ENCODE measurements around the gene ISCU. TPM values are rescaled to one million over a fixed set of nuclear protein-coding genes. Genes with fewer than 3 reads are reported as not detected.
"Not testable (repeated sequence)": the region's sequence is repeated elsewhere in the genome, so short reads cannot be mapped to it uniquely, and the experiment has no call there.

The ISCU gene
- total RNA-seq, 1 donor from 2014 or later = 63.5 TPM

DNA sequence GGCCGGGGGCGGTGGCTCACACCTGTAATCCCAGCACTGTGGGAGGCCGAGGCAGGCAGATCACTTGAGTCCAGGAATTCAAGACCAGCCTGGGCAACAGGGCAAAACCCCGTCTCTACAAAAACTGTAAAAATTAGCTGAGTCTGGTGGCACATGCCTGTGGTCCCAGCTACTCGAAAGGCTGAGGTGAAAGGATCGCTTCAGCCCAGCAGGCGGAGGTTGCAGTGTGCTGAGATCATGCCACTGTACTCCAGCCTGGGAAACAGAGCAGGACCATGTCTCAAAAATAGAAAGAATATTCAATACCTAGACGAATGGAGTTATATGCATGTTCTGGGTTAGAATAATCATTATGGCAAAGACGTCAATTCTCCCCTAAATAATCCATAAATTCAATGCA is 7.0 kb upstream of the ISCU start:
- H3K27ac Mint-ChIP-seq; intact Hi-C loops (cut with micrococcal nuclease); H3K4me3 Mint-ChIP-seq (ENCODE audit: low read depth); H3K27me3 Mint-ChIP-seq (ENCODE audit: low read depth); DNase-seq (ENCODE audit: low spot score); H3K9me3 Mint-ChIP-seq: not testable (repeated sequence)
- Mint-ChIP-seq H3K4me1 (ENCODE audit: low read depth) (peaks cover 53% of the 10 kb centered on the region), H3K36me3 (ENCODE audit: low read depth) (peaks cover 52% of the 10 kb centered on the region)

DNA sequence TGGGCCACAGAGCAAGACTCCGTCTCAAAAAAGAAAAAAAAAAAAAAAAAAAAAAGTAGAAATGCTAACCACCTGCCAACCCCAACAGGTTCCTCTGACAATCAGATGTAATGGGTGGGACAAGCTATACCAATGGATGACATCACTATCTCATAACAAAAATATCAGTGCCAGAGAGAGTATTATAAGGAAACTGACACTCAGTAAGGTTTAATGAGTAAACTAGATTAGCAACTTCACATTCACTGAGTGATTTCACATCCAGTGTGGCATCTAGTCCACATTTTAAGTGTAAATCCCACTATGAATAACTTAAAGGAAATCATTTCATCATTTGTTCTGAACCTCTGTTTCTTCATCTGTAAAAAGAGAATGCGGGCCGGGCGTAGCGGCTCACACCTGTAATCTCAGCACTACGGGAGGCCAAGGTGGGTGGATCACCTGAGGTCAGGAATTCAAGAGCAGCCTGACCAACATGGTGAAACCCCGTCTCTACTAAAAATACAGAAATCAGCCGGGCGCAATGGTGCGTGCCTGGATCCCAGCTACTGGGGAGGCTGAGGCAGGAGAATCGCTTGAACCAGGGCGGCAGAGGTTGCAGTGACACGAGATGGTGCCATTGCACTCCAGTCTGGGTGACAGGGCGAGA is 3.3 kb upstream of the ISCU start:
- peaks cover 48% of the 10 kb centered on the region for H3K36me3 Mint-ChIP-seq (ENCODE audit: low read depth)
- peak overlapping the region; percentile 100 for H3K4me3 Mint-ChIP-seq (ENCODE audit: low read depth)
- intact Hi-C loops (cut with micrococcal nuclease) = no loop called here
- peak; percentile 7 for DNase-seq (ENCODE audit: low spot score)
- H3K4me1 Mint-ChIP-seq (ENCODE audit: low read depth) = peaks cover 31% of the 10 kb centered on the region
- H3K9me3 Mint-ChIP-seq = no peaks in the 10 kb centered on the region
- H3K27ac Mint-ChIP-seq = peak overlapping the region; percentile 51
- H3K27me3 Mint-ChIP-seq (ENCODE audit: low read depth) = no peaks in the 10 kb centered on the region

DNA sequence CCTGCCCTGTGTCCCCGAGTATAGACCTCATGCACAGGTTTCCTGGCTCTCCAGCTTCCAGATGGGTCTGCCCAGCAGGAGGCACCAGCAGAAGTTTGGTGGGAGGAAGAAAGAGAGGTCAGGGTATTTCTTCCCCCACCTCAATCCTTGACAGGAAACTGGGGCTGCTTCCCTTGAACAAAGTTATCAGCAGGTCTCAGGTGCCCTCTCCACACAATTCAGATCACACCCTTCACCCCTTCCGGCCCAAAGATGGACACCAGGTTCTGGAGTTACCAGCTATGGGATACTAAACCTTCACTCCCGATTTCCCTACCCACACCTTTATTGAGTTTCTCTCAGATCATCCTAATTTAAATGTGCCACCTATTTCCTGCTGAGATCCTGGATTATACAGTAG is 2.6 kb upstream of the ISCU start:
- no peaks in the 10 kb centered on the region for H3K27me3 Mint-ChIP-seq (ENCODE audit: low read depth)
- peaks cover 29% of the 10 kb centered on the region for H3K4me1 Mint-ChIP-seq (ENCODE audit: low read depth)
- intact Hi-C loops (cut with micrococcal nuclease) = loop anchor here (5.0 kb wide), 1 partner anchor 493 kb away; the partner anchor contains the start of gene USP30
- peak overlapping the region; percentile 100 for H3K4me3 Mint-ChIP-seq (ENCODE audit: low read depth)
- H3K27ac Mint-ChIP-seq = peak overlapping the region; percentile 100
- peaks cover 52% of the 10 kb centered on the region for H3K36me3 Mint-ChIP-seq (ENCODE audit: low read depth)
- DNase-seq (ENCODE audit: low spot score) = peak; percentile 8
- H3K9me3 Mint-ChIP-seq = no peaks in the 10 kb centered on the region

DNA sequence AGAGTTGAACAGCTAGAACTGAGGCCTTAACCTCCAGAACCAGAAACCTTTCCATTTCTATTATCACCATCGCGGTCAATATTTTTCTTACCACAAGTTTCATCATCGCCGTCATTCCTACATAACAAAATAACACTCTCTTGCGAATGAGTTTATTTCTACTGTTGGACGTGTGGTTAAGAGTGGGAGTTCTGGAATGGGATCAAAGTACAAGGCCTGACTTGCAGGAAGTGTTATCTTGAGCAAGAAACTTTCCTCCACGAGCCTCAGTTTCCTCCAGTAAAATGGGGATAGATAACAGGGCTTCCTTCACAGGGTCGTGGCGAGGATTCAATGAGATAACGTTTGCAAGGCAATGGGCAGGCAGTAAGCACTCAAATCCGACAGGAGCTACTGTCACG is 2.1 kb upstream of the ISCU start:
- Mint-ChIP-seq H3K27me3 (ENCODE audit: low read depth) (no peaks in the 10 kb centered on the region), H3K36me3 (ENCODE audit: low read depth) (peaks cover 53% of the 10 kb centered on the region)

DNA sequence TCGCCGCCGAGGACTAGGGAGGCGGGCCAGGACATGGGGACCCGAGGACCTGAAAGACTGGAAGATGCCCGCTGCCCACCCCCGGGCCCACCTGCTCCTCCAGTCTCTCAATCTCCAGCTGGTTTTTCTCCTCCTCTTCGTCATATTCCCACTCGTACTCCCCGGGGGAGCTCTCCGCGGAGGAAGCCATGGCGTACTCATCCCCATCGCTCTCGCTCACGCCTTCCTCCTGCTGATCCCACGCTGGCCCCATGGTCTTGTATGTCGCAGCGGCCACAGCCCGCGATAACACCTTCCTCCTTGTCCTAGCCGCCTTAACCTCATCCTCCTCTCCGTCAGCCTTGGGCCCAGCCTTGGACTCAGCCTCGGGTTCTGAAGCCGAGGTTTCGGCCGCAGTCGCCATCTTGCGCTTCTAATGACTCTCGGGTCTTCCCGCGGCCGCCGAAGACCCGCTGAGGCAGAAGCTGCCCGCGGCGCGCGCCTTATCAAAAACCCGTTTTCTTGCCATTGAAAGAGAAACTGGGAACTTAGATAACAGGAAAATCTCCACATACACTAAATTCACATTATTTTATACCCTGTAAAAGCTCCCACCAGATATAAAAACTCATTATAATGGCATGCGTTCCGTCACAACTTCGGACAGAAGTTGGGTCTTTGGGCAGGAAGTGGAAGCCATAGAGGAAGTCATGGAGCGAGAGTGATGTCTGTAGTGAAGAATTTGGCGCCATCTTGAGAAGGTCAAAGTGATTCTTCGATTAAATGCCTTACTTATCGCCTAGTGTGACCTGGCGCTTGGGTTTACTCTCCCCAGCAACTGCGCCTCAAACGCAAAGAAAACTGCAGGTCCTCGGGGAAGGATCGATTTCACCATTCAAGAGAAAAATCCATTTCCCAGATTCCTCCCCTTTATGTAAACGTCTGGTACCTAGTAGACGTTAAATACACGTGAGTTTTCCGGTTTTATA is 1.4 kb upstream of the ISCU start, which contains the start of gene SART3:
SART3 (minus strand) TSS at position 422 of the 968 bp plus-strand sequence; CDS start at position 403, 19 bp downstream.
- H3K27me3 Mint-ChIP-seq (ENCODE audit: low read depth) = no peaks in the 10 kb centered on the region
- intact Hi-C loops (cut with micrococcal nuclease) = loop anchor here (1.0 to 5.0 kb wide), 2 partner anchors 46 to 491 kb away; partner anchors contain the start of genes FICD and USP30

More for the DNA sequence above, 2.1 kb upstream of the ISCU start:
- Mint-ChIP-seq H3K4me3 (ENCODE audit: low read depth) (peak overlapping the region; percentile 100), H3K4me1 (ENCODE audit: low read depth) (peaks cover 27% of the 10 kb centered on the region), H3K9me3 (no peaks in the 10 kb centered on the region), H3K27ac (peak overlapping the region; percentile 100)
- intact Hi-C loops (cut with micrococcal nuclease) = loop anchor here (5.0 kb wide), 1 partner anchor 492 kb away; the partner anchor contains the start of gene USP30
- no peak for DNase-seq (ENCODE audit: low spot score)

DNA sequence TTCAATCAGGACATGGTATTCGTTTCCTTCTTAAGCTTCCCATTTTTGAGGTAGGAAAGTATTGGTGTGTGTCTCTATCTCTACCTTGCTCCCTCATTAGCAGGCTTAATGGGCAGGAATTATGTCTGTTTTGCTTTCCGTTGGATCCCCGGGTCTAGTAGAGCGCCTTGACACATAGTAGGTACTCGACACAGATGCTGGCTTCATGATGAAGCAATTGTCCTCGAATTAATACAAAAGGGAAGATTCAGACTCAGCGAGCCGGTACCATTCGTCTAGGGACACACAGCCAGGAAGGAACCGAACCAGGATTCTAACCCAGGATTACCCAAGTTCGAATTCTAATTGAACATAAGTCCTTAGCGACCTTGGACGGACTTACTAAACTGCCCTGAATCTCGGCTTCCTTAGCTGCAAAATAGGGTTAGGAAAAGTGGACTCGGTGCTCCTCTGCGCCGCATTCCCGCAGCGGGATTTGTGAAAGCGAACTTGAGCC is 496 bp upstream of the ISCU start:
- Mint-ChIP-seq H3K4me3 (ENCODE audit: low read depth) (peak overlapping the region; percentile 100), H3K27me3 (ENCODE audit: low read depth) (no peaks in the 10 kb centered on the region), H3K36me3 (ENCODE audit: low read depth) (peaks cover 56% of the 10 kb centered on the region), H3K9me3 (no peaks in the 10 kb centered on the region), H3K27ac (peak overlapping the region; percentile 100), H3K4me1 (ENCODE audit: low read depth) (peaks cover 26% of the 10 kb centered on the region)
- no peak for DNase-seq (ENCODE audit: low spot score)
- intact Hi-C loops (cut with micrococcal nuclease) = loop anchor here (1.0 to 5.0 kb wide), 5 partner anchors 47 to 490 kb away; partner anchors contain the start of genes CORO1C, FICD, SSH1 and USP30

More for the DNA sequence above, 1.4 kb upstream of the ISCU start, which contains the start of gene SART3:
- peak; percentile 79 for DNase-seq (ENCODE audit: low spot score)
- Mint-ChIP-seq H3K4me1 (ENCODE audit: low read depth) (peaks cover 28% of the 10 kb centered on the region), H3K4me3 (ENCODE audit: low read depth) (peak within 1 kb of the TSS; percentile 100), H3K36me3 (ENCODE audit: low read depth) (peaks cover 56% of the 10 kb centered on the region), H3K9me3 (no peaks in the 10 kb centered on the region), H3K27ac (peak within 1 kb of the TSS; percentile 100)

DNA sequence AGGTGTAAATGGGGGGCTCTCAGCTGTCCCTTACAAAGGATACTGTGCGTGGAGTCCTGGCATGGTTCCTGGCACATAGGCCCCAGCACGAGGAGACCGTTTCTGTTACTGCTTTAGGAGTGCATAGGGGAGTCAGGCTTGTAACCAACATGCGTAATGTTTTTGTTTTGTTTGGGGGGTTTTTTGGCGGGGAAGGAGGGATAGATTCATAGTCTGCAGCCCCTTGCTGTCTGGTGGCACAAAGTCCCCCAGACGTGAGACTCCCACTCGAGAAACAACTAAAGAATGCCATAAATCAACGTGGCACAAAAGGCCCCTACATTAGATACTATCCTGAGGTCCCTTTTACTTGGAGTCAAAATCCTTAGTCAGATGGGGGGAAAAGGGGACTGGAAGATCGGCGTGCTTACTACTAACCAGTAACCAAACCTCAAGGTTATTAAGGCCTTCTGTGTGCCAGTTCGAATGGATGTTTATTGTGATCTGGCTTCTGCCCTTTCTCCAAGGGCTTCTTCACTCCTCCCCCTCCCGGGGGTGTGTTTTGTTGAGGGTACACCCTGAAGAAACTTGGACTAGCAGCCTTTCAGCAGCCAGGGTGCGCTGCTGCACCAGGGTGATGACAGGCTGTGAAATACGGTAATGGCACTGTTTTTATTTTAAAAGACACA is 874 bp downstream of the ISCU start:
- H3K36me3 Mint-ChIP-seq (ENCODE audit: low read depth) = peaks cover 59% of the 10 kb centered on the region
- intact Hi-C loops (cut with micrococcal nuclease) = loop anchor here (1.0 to 5.0 kb wide), 10 partner anchors 55 to 530 kb away; partner anchors contain the start of genes ALKBH2, CORO1C, SSH1 and USP30
- H3K4me3 Mint-ChIP-seq (ENCODE audit: low read depth) = peak overlapping the region; percentile 100
- peak; percentile 81 for DNase-seq (ENCODE audit: low spot score)
- no peaks in the 10 kb centered on the region for H3K9me3 Mint-ChIP-seq
- H3K27me3 Mint-ChIP-seq (ENCODE audit: low read depth) = no peaks in the 10 kb centered on the region
- H3K4me1 Mint-ChIP-seq (ENCODE audit: low read depth) = peaks cover 26% of the 10 kb centered on the region
- peak overlapping the region; percentile 87 for H3K27ac Mint-ChIP-seq

DNA sequence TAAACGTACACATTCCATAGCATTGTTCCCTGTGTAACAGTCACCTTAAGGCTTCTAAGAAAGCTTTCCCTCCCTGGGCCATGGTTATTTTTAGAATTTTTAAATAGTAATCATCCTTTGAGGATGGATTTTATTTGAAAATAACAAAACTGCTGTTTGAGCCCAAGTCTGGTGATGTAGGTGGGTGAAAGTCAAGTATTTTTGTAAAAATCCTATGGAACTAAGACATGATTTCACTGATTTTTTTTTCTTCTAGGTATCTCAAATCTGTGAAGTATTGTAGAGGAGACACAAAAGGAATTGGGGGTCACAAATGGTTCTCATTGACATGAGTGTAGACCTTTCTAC is 1.4 kb downstream of the ISCU start:
- H3K4me3 Mint-ChIP-seq (ENCODE audit: low read depth) = no peak overlapping the region
- H3K9me3 Mint-ChIP-seq = no peaks in the 10 kb centered on the region
- DNase-seq (ENCODE audit: low spot score) = no peak
- peaks cover 62% of the 10 kb centered on the region for H3K36me3 Mint-ChIP-seq (ENCODE audit: low read depth)
- no peaks in the 10 kb centered on the region for H3K27me3 Mint-ChIP-seq (ENCODE audit: low read depth)
- intact Hi-C loops (cut with micrococcal nuclease) = loop anchor here (1.0 to 5.0 kb wide), 10 partner anchors 55 to 530 kb away; partner anchors contain the start of genes ALKBH2, CORO1C, SSH1 and USP30
- H3K4me1 Mint-ChIP-seq (ENCODE audit: low read depth) = peaks cover 29% of the 10 kb centered on the region
- no peak overlapping the region for H3K27ac Mint-ChIP-seq

DNA sequence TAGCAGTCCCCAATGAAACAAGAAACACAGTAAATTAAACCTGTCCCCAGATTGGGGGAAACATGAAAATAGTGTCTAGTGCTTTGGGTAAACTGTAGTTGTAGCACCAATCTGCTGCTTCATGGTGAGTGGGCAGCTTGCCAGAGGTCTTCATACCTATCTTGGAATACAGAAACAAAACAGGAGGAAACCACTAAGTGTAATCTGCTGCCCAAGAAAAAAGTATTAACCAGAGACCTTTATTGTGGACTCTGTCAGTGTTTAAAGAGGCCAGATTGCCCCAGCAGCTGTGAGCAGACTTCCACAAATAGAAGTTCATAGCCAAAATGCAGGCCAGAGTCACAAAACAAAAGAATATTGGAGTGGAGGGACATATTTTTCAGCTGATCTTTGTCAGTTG is 2.3 kb downstream of the ISCU start:
- Mint-ChIP-seq H3K27ac (no peak overlapping the region), H3K4me1 (ENCODE audit: low read depth) (peaks cover 30% of the 10 kb centered on the region), H3K27me3 (ENCODE audit: low read depth) (no peaks in the 10 kb centered on the region), H3K4me3 (ENCODE audit: low read depth) (no peak overlapping the region), H3K9me3 (no peaks in the 10 kb centered on the region), H3K36me3 (ENCODE audit: low read depth) (peaks cover 70% of the 10 kb centered on the region)
- intact Hi-C loops (cut with micrococcal nuclease) = loop anchor here (5.0 kb wide), 1 partner anchor 488 kb away; the partner anchor contains the start of gene USP30
- DNase-seq (ENCODE audit: low spot score) = no peak

DNA sequence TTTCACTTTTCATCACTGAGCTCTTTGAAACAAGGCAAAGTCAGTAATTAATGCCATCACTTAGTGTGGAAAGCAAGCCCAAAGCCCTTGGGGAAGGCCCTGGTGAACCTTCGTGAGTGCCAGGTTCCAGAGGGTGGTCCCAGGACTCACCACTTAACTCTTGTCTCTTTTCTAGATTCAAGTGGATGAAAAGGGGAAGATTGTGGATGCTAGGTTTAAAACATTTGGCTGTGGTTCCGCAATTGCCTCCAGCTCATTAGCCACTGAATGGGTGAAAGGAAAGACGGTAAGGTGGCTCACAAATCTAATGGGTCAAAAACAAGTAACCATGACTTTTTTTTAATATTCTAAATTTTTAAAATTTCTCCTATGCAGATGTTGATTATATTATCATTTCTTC is 2.8 kb downstream of the ISCU start:
- no peak for DNase-seq (ENCODE audit: low spot score)
- Mint-ChIP-seq H3K4me3 (ENCODE audit: low read depth) (no peak overlapping the region), H3K9me3 (no peaks in the 10 kb centered on the region), H3K27ac (no peak overlapping the region), H3K4me1 (ENCODE audit: low read depth) (peaks cover 27% of the 10 kb centered on the region), H3K27me3 (ENCODE audit: low read depth) (no peaks in the 10 kb centered on the region), H3K36me3 (ENCODE audit: low read depth) (peaks cover 67% of the 10 kb centered on the region)
- intact Hi-C loops (cut with micrococcal nuclease) = no loop called here

DNA sequence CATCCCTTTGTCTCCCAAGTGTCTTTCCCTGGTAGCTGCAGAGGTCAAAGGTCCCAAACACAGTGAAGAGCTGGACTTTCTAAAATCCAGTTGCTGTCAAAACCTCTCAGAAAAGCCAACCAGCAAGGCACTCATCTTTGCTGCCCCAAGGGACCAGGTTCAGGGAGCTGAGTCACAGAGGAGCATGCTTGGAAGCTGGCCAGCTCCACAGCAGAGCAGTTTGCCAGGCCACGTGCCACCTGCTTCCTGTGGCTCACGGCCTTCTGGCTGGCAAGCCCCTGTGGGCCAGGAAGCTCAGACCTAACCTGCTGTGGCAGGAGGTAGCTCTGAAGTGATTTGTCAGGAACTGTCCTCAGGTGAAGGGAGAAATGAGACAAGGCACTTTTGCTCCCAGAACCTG is 3.6 kb downstream of the ISCU start:
- no peak overlapping the region for H3K4me3 Mint-ChIP-seq (ENCODE audit: low read depth)
- intact Hi-C loops (cut with micrococcal nuclease) = no loop called here
- no peak for DNase-seq (ENCODE audit: low spot score)
- H3K4me1 Mint-ChIP-seq (ENCODE audit: low read depth) = peaks cover 31% of the 10 kb centered on the region
- H3K27me3 Mint-ChIP-seq (ENCODE audit: low read depth) = no peaks in the 10 kb centered on the region
- H3K36me3 Mint-ChIP-seq (ENCODE audit: low read depth) = peaks cover 70% of the 10 kb centered on the region
- H3K9me3 Mint-ChIP-seq = no peaks in the 10 kb centered on the region
- H3K27ac Mint-ChIP-seq = no peak overlapping the region

DNA sequence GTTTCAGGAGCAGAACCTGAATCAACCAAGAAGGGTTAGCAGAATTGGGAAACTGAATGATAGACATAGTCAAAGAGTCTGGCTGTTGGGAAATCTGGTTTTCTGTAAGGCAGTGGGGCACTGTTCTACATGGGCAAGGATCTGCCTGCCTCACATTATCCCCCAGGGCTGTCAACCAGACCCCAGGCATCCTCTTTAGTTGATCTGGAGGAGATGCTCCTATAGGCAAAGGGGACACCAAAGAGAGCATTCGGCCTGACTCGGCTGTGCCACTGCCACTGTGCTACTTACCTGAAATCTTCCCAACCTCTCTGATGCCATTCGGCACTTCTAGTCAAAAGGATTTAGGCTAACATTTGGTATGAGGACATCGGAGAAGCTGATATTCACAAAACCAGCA is 4.1 kb downstream of the ISCU start:
- Mint-ChIP-seq H3K27me3 (ENCODE audit: low read depth) (no peaks in the 10 kb centered on the region), H3K4me1 (ENCODE audit: low read depth) (peaks cover 31% of the 10 kb centered on the region), H3K27ac (no peak overlapping the region), H3K9me3 (no peaks in the 10 kb centered on the region), H3K36me3 (ENCODE audit: low read depth) (peaks cover 70% of the 10 kb centered on the region), H3K4me3 (ENCODE audit: low read depth) (no peak overlapping the region)
- intact Hi-C loops (cut with micrococcal nuclease) = no loop called here
- DNase-seq (ENCODE audit: low spot score) = no peak

Data from activated T-helper 2 cell treated with anti-CD3 and anti-CD28 coated beads, Interferon-gamma antibody, Interleukin-2, Interleukin-4, amounts not matched to agents 10 μg/mL and 5 μg/mL and 100 μg/mL, durations not matched to agents 14 hours and 24 hours and 36 hours (primary cell).